ENCODE results near the gene NLE1. TPM values are rescaled to one million over a fixed set of nuclear protein-coding genes. Genes with fewer than 3 reads are reported as not detected.

Gene NLE1
- polyA plus RNA-seq, 1 experiment = 10.5 TPM

GRCh38 chr17:35138218-35138617 is 3.9 kb downstream of the NLE1 start:
- TF ChIP-seq CTCF (IDR thresholded peaks at IDR 0.05; ENCODE audit: low read depth, low read length) = no peak
- no peak for DNase-seq (ENCODE audit: low read depth, low spot score)
- Histone ChIP-seq H3K4me3 (ENCODE audit: low read depth, low read length) (no peak overlapping the region), H3K27ac (ENCODE audit: low read depth, low read length) (no peak overlapping the region), H3K9me3 (ENCODE audit: control insufficient read depth, insufficient read depth, low read length) (peaks cover 3% of the 10 kb centered on the region; the same call in 1 of the 2 replicates), H3K27me3 (ENCODE audit: control insufficient read depth, insufficient read depth, low read length) (no peaks in the 10 kb centered on the region)
- ChIA-PET CTCF (interaction anchor here (1.0 kb wide), 1 partner anchor 10 kb away, joined by 3 read pairs; no protein-coding TSS in a partner anchor), POLR2A (no interaction called here)

- CTCF ChIA-PET = no interaction called here
- Histone ChIP-seq H3K27me3 (ENCODE audit: control insufficient read depth, insufficient read depth, low read length) (no peaks in the 10 kb centered on the region), H3K9me3 (ENCODE audit: control insufficient read depth, insufficient read depth, low read length) (no peaks in the 10 kb centered on the region), H3K4me3 (ENCODE audit: low read depth, low read length) (no peak overlapping the region), H3K27ac (ENCODE audit: low read depth, low read length) (no peak overlapping the region)
- no peak for DNase-seq (ENCODE audit: low read depth, low spot score)
- no peak for TF ChIP-seq CTCF (IDR thresholded peaks at IDR 0.05; ENCODE audit: low read depth, low read length)
- POLR2A ChIA-PET = no interaction called here
These were observed 6.8 kb downstream of the NLE1 start for GRCh38 chr17:35135322-35135721.

GRCh38 chr17:35132816-35133550 is 9.1 kb downstream of the NLE1 start:
- CTCF ChIA-PET = no interaction called here
- no peak overlapping the region for H3K4me3 ChIP-seq (ENCODE audit: low read depth, low read length)
- no peaks in the 10 kb centered on the region for H3K27me3 ChIP-seq (ENCODE audit: control insufficient read depth, insufficient read depth, low read length)
- TF ChIP-seq CTCF (IDR thresholded peaks at IDR 0.05; ENCODE audit: low read depth, low read length) = no peak
- POLR2A ChIA-PET = no interaction called here
- H3K9me3 ChIP-seq (ENCODE audit: control insufficient read depth, insufficient read depth, low read length) = no peaks in the 10 kb centered on the region; the same call in 1 of the 2 replicates
- no peak overlapping the region for H3K27ac ChIP-seq (ENCODE audit: low read depth, low read length)
- DNase-seq (ENCODE audit: low read depth, low spot score) = no peak

- no peak for DNase-seq (ENCODE audit: low read depth, low spot score)
- CTCF ChIA-PET = no interaction called here
These were observed 10.0 kb downstream of the NLE1 start for GRCh38 chr17:35132099-35132498.

More at GRCh38 chr17:35132099-35132498, 10.0 kb downstream of the NLE1 start:
- Histone ChIP-seq H3K4me3 (ENCODE audit: low read depth, low read length) (no peak overlapping the region), H3K9me3 (ENCODE audit: control insufficient read depth, insufficient read depth, low read length) (no peaks in the 10 kb centered on the region; the same call in 1 of the 2 replicates), H3K27me3 (ENCODE audit: control insufficient read depth, insufficient read depth, low read length) (no peaks in the 10 kb centered on the region), H3K27ac (ENCODE audit: low read depth, low read length) (no peak overlapping the region)
- POLR2A ChIA-PET = no interaction called here
- no peak for TF ChIP-seq CTCF (IDR thresholded peaks at IDR 0.05; ENCODE audit: low read depth, low read length)
